Left renal cortex interstitium (tissue), 4 donors: ENCODE results near the gene PSENEN. TPM values are rescaled to one million over a fixed set of nuclear protein-coding genes. Genes with fewer than 3 reads are reported as not detected.
"Not testable (repeated sequence)": the region's sequence is repeated elsewhere in the genome, so short reads cannot be mapped to it uniquely, and the experiment has no call there.

ENCODE experiments used
- DNase-seq, 4 donors: peaks; one replicate each; pipeline ENCODE4 v3.0.0-alpha.2; 2013; ENCODE audit warnings: low read depth in 4 of 4, low spot score in 2 of 4, missing footprints in 1 of 4
- polyA plus RNA-seq, 4 donors: library from polyadenylated mRNA; unstranded; fragments of 120-200 nt; gene quantifications; one replicate each; pipeline ENCODE4 v1.2.1, GENCODE V29; 2013; ENCODE audit not compliant: insufficient read length in 4 of 4

The PSENEN gene
- polyA plus RNA-seq, 4 donors: 54.5 to 78.6 (median 66.5) TPM

GRCh38 chr19:35766571-35767104, 21.2 kb downstream of the PSENEN start:
- no peak for DNase-seq

- DNase-seq: no peak
Observed at GRCh38 chr19:35767288-35768081, 22.0 kb downstream of the PSENEN start.

GRCh38 chr19:35768082-35768421, 22.6 kb downstream of the PSENEN start:
- no peak for DNase-seq

GRCh38 chr19:35772362-35772761, 26.9 kb downstream of the PSENEN start:
- not testable (repeated sequence) for DNase-seq

GRCh38 chr19:35773020-35773806, 27.8 kb downstream of the PSENEN start:
- DNase-seq: no peak

- DNase-seq: no peak
Observed at GRCh38 chr19:35774274-35775045, 29.0 kb downstream of the PSENEN start.

GRCh38 chr19:35775046-35775297, 29.5 kb downstream of the PSENEN start:
- no peak for DNase-seq

GRCh38 chr19:35775298-35776101, 30.0 kb downstream of the PSENEN start, which contains the start of gene ARHGAP33:
TSS of gene ARHGAP33 (plus strand) at chr19:35775564. CDS start at chr19:35775659, 95 bp downstream.
- DNase-seq: peak; percentile 83 to 98 (median 96)

GRCh38 chr19:35776102-35776788, 30.8 kb downstream of the PSENEN start:
- DNase-seq: no peak

- no peak for DNase-seq
Observed at GRCh38 chr19:35777086-35777841, 31.8 kb downstream of the PSENEN start.

- no peak for DNase-seq
Observed at GRCh38 chr19:35777961-35778360, 32.5 kb downstream of the PSENEN start.

- no peak for DNase-seq
Observed at GRCh38 chr19:35779033-35779432, 33.6 kb downstream of the PSENEN start.

GRCh38 chr19:35780058-35780457, 34.6 kb downstream of the PSENEN start:
- DNase-seq: no peak

- no peak for DNase-seq
Observed at GRCh38 chr19:35780717-35781116, 35.3 kb downstream of the PSENEN start.

GRCh38 chr19:35781650-35782049, 36.2 kb downstream of the PSENEN start:
- DNase-seq: no peak

- DNase-seq: no peak
Observed at GRCh38 chr19:35782589-35782988, 37.1 kb downstream of the PSENEN start.

- DNase-seq: no peak
Observed at GRCh38 chr19:35783469-35784434, 38.3 kb downstream of the PSENEN start.
